NCI-H2171 (cell line): Measurements from ENCODE around the gene ARPP21.
A peak's percentile ranks its signal among the peaks of the same experiment; 100 is the strongest.

ENCODE experiments used
- DNase-seq: peaks from one replicate; lab custom pipeline; 2025; lab: John Stamatoyannopoulos, UW

The ARPP21 gene

DNA sequence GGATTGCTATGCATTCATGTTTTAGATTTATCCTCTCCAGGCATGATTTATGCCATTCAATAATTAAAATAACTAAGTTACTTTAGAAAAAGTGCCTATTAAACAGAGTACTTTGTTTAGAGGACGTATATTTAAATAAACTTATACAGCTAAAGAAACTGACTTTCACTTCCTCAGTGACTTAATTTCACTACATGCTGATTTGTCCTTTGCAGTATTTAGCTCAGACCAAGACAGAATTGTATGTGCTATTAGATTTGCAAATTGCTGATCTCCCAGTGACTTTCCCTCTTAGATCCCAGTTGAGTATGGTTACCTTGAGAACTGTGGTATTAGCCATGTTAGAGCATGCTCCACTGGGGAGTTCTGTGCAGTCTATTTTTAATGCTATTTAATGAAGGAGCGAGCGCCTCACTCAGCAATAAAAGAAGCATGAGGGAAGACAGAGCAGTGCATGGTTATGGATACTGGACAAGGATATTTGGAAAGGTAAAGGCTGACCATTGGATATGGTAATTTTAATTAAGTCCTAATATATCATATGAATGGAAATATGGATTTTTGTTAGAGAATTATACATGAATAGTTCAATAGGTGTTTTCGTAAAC, 2.7 kb downstream of the ARPP21 start:
- DNase-seq: no peak

DNA sequence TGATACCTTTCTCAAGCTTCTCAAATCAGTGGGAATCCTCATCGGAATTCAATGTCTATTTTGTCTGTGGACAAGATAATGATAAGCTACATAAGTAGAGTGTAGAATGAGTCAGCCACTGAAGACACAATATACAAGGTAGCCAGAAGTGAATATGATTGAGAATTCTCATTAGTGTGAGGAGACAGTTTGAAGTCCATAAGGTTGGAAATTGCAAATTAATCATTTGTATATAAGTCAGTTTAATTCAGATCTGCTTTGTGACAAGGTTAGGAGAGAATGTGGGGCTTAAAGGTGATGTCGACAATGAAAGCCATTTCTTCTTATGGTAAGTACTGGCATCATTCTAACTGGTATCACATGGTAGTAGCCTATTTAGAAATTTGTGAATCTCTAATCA, 4.2 kb downstream of the ARPP21 start:
- no peak for DNase-seq

DNA sequence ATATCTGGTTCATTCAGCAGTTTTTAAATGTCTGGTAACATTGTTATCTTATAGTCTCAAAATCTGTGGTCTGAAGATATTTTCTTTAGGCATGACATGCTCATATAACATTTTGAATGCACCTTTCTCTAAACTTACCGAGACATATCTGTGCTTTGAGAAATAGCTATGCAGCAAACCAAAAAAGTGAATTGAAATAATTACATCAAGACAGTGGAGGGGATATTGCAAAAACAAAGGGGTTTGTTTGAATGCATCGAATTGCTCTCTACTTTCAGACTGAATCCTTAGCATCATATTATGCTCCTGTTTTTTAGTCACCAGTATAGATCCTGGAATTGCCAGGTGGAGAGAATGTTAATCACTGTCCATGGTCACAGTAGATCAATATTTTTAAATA, 5.1 kb downstream of the ARPP21 start:
- DNase-seq: no peak

DNA sequence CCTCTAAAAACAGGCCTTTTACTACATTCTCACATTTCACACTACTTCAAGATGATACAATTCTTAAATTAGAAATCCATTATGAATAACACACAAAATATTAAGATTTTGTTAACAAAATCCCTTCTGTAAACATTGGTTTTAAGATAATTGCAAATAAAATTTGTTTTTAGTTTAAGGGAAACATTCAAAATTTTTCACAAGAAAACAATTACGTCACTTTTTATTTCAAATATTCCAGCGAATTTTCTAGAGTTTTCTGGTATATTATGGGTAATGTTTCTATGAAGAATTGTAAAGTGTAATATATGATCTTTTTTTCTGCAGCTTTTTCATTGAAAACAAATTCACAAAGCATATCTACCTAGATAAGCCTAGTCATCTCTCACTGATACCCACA, 5.9 kb downstream of the ARPP21 start:
- no peak for DNase-seq

DNA sequence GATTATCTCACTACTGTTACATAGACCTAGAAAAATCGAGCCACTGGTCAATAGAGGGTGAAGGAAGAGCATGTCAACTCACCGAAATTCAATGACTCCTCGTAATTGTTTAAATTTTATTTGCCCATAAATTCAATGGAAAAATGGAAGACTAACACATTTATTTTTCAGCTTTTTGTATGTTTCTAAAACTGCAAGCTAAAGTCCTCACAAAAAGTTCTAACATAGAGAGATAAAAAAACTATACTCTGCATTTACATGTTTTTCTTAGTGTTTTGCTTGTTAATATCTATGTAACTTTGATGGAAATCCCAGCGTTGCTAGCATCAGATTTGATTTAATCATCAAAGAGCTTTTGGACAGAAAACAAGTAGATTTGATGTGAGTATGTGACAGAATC, 6.8 kb downstream of the ARPP21 start:
- DNase-seq: no peak

DNA sequence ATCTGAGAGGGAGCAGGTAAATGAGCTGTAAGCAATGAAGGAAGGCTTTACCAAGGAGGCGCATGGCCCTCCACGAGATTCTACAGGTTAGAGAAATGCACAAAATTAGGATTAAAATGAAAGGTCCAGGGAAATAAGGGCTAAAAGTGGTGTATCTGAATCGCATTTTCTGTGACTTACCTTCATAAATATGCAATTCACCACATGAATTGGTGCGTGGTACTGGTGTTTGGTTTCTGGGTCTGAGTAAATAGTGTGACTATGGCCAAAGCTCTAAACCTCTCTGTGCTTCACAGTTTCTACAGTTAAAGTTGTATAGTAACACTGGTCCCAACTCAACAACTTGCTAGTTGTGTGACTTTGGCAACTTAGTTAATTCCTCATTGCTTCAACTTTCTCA, 8.1 kb downstream of the ARPP21 start:
- no peak for DNase-seq

DNA sequence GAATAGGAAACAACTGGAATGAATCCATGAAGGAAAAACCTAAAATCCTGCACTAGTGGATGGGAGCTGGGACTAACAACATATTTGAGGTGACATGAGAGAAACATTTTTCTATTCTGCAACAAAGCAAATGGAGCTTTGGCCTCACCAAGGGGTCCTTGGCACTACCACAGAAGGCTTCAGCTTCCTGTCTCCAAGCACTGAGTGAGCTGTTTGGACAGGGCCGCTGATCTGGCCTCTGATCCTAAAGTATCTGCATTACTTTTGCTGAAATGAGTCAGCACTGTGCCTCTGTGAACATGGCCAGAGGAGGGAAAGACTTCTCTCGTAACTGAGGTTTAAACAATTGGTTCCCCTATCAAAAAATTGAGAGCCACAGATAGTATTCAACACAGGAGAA, 9.0 kb downstream of the ARPP21 start:
- no peak for DNase-seq

DNA sequence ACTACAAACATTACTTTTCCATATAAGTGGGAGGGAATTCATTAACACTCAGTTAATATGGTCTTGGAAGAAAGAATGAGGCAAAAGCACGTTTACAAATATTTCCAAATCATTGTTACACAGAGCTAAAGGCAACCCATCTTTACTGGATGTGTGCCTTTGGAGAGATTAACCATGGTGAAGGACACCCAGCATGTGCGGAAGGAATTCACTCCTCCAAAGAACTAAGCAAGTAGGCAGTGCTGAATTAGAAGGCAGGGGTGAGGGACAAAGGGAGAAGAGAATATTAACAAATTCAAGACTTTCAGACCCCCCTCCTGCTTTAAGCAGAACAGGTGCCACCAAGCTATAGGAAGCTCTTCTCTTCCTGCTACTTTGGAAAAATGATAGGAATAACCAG, 10.1 kb downstream of the ARPP21 start:
- DNase-seq: no peak

DNA sequence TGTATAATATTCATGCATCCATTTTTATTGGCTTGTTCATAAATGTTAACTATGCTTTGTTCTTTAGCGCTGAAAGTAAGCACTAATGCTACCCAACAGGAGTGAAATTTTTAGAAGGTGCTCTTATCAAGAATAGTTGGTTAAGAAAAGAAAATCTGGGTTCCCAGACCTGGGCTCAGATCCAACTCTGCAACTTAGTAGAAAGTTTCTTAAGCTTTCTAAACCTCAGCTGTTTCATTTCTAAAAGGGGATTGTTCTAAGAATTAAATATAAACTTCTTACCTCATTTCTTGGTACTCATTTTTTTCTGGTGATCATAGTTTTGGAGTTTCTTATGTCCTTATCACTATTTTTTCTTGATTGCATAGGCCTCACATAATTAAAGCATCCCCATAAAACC, 12.1 kb downstream of the ARPP21 start:
- no peak for DNase-seq

DNA sequence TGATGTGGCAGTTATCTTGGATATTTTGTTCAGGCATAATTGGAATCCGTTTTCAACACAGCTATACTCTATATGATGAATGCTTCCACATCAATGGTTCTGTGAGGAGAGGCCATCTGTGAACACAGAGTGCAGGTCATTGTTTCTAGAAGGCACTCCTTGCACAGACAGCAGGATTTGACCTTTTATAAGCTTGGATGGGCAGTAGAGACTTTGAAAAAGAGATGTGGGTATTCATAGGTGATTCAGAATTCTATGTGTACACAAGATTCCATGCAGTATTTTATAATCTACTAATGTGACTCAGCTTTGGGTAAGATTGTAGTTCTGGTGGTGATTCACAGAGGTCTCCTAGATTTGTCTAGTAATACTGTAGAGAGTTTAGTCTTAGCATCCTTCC, 12.5 kb downstream of the ARPP21 start:
- no peak for DNase-seq

DNA sequence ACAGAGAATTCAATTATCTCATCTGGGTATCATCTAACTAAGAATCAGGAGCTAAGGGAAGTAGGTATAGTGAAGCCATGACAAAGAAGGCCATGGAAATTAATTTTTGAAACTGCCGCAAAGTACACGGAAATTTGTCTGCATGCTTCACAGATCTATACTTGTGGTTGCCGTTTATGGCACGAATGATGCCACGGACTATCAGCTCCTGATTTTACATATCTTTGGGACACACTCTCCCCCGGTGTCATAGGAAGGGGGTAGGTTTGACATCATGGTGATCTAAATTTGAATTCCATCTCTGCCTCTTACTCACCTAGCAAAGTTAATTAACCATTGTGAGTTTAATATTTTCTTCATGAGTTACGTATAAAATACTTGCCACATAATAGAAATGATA, 14.0 kb downstream of the ARPP21 start:
- no peak for DNase-seq

DNA sequence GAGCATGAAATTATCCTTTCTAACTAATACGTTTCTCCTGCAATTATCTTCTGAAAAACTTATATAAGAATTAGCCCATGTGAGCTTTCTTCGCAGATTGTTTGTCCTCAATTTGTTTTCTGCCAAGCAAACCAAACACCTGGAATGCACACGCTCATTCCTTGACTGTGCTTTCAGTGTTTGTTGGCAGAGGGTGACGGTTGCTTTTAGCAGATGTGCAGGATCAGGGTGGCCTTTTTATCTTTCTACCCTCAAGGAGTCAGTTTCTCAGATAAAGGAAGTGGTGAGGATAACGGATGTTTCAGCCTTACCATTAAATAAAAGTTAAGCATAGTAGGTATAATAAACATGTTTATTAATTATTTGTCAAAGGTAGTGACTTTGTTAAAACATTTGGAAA, 15.2 kb downstream of the ARPP21 start:
- DNase-seq: no peak

DNA sequence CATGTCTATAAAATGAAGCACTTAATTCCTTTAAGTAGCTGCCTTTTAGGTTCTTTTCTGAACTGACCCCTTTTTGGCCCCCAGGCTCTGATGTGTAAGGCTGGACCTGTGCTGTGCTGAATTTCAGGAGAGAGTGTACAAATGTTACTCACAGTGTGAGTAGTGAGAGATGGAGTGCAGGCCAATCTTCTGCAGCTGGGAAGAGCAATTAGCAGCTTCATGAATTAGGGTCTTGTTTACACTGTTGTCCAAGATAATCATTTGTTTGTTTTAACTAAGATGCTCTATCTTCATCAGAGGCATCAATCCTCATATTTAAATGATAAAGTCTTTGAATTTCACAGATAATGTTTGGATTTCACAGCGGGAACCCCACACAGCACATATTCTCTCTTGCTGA, 19.4 kb downstream of the ARPP21 start:
- DNase-seq: no peak

DNA sequence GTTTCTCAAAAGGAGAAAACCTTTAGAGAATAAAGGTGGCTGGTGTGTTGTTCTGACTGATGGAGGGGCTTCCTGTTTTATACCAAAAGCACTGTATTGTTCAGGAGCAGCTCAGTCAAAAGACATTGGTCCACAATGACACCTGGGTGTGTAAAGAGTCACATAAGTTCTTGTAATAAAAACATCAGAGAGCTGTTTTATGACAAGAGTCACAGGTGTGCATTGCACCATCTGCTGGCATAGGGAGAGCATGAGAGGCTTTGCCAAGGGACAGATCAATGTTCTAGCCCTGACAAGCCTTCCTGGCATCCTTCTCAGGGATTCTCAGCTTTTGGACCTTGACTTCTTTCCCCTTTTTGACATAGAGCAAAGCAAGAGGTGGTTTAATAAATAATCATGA, 20.4 kb downstream of the ARPP21 start:
- DNase-seq: peak; percentile 46

DNA sequence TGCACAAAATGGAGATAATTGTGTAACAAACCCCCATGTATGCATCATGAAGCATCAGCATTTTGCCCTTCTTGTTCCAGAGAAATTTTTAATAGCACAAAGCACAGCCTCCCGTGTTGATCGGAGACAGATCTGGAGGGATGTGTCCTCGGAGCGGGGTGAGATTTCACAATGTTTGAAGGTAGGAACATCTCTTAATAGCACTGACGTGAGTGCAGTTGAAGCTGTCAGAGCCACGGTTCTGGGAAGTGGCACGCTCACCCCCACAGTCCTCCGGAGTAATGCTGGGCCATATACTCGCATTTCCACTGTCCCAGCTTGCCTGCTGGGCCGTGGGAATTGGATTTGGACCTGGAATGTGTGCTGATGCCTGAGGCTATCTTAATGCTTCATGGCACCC, 24.1 kb downstream of the ARPP21 start:
- DNase-seq: no peak

DNA sequence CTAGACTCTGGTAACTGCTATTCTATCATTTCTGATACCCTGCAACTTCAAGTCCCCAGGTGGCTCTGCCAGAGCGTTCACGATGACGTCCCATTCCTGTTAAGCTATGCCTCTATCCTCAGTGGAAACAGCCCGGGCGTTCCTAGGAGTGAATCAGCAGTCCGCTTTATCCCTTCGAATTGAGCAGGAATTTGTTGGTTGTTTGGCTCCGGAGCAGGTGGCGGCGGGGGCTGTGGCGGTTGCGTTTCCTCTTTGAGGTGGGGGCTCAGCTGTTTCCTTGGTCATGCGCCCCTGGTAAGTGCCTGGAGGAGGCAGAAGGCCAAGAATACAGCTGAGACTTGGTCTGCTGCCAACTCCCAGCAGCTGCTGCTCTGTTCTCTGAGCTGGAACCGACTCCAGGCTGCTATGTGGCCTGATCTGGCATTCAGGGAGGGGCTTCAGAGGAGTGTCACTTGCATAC, 25.2 kb downstream of the ARPP21 start:
- DNase-seq: peak; percentile 84

DNA sequence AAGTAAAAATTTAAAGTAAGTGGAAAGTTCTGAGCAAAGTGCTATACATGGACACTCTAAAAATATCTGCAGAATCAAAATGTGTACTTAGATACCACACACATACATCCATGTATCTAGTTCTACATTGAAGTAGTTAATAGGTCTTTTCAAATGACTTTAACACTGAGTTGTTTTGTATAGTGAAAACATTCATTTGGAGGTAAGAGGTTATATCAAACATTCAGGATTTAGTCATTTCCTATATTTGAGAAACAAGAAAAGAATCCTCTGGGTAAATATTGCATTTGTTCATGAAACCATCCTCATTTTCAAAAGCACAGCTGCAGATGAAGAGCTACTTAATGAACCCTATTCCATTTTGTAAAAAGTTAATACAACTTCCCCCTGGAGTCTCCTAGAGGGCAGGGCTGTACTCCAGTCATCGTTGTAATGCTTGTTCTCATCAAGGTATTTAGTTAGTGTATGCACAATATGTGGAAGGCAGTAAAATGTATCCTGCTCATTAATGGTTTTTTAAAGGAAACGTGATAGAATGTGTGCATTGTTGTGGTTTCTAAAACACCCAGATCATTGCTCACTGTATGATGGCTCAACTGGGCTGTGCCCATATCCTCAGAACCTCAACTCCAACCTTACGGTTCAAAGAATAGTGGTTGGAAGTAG, 26.2 kb downstream of the ARPP21 start:
- DNase-seq: no peak

DNA sequence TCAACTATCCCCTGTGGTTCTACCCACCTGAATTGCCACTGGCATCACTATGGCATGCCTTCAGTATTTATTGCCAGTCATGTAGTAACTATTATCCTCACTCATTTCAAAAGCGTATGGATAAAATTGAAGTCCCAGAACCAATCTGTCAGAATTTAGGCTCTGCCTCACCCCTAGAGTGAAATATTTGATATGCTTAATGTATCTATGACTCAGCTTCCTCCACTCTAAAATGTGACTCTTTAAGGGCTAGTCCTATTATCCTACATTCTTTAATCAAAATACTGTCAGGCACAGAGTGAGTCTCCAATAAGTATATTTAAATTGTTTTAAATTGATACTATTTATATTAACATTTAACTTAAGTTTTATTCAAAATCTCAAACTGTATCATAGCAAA, 27.6 kb downstream of the ARPP21 start:
- DNase-seq: no peak

DNA sequence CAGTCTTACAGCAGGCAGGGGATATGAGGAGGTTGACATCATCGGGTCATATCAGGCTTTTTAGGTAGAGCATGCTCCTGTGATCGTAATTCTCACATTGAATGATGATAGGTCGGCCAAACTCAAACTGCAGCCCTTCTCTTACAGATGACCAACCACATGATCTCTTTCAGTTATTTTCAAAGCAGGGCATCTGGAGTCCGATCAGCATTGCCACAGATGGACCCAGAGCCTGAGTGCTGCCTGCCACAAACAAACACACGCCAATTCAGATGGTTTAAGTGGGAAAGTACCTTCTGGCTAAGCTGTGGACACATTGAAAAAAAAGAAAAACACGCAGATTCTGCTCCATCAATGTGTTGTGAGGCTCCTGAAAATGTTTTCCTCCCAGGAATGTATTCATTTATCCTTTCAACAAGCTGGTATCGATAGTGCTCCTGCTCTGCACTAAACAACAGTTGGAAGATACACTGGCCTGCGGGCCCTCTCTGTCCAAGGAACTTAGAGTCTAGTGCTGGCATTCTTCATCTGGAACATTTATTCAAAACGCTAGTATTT, 31.2 kb downstream of the ARPP21 start:
- DNase-seq: no peak

DNA sequence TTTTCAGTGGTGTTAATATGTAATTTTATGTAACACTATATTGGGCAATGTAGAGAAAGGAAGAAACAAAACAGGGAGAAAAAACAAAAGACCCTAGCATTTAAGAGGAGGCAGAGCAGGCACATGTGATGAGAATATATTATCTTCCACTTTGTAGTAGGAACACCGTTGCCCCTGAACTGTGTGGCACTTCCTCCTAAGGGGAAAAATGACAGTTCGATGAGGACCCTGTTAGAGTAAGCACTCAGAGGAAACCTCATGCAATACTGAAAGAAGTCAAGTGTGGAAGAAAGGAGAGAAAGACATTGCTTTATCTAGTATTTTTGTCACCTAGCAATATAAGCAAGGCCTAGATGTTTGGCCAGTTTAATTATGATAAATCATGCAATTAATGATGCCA, 32.2 kb downstream of the ARPP21 start:
- no peak for DNase-seq

DNA sequence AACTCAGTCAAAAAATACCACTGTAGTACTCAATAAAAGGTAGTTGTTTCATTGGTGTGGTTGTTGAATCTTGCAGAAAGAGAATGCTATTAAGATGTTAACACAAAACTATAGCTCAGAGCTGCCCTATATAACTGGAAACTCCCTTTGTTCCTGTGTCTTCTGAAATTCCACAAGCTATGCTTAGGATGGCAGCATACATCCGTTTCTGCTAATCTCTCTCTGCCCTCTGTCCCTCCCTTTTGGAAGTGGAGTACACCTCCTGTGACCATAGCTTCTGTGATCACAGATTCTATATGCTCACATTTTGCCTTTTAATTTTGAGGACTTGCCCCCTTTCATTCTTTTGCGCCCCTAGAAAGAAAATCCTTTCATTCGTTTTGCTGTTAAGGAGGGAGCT, 33.7 kb downstream of the ARPP21 start:
- DNase-seq: no peak

DNA sequence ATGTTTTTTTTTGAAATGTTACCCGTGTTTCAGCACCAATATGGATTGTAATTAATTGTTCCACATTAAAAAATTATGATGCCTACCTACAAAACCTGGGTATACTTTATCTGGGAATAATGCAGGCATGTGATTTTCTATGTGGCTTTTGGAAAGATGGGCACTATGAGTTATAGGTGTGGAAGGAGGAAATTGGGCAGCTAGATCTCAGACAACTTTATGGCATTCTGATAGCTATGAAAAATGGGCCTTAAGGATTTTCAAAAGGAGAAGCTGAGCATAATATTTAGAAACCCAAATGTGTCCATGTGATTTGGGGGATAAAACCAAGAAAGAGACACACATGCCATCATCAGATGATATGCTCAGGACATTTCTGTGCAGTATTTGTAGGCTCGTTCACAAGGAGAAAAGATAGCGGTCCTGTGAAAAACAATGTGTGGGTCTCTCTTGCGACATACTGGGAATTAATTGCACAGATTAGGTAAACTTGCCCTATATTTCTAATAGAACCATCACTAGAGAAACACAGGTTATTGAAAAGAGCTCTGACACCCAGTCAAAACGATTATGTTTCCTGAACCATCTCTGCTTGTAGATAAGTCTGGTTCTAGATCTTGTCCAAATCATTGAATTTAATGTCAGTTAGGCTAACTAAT, 35.3 kb downstream of the ARPP21 start:
- no peak for DNase-seq

DNA sequence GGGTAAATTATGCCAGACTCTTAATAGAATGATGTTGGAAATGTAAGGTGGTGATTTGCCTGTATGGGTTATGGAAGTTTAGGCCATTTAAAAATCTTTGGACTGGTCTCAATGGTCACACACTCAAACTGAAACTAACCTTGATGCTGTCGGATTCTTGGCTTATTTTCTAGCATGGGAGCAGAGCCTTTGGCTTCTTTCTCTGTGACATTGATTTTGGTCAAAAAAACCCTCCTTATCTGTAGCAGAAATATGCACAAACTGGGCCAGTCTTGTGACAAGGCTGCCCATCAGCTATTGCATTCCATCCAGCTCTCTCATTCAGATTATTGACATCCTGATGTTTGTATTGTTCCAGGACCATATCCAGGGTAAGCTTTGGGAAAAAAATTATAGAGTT, 35.9 kb downstream of the ARPP21 start:
- no peak for DNase-seq
